ENCODE results near the gene ENOSF1.
"Not testable (repeated sequence)": the region's sequence is repeated elsewhere in the genome, so short reads cannot be mapped to it uniquely, and the experiment has no call there.

ENOSF1 gene

GRCh38 chr18:706405-706804, 6.0 kb downstream of the ENOSF1 start:
- DNase-seq = no peak

- DNase-seq = no peak
These were observed 9.0 kb downstream of the ENOSF1 start for GRCh38 chr18:703213-703967.

GRCh38 chr18:697800-698199, 14.6 kb downstream of the ENOSF1 start:
- no peak for DNase-seq

- DNase-seq = no peak
These were observed 15.4 kb downstream of the ENOSF1 start for GRCh38 chr18:697012-697411.

- DNase-seq = no peak
These were observed 18.8 kb downstream of the ENOSF1 start for GRCh38 chr18:693466-694187.

GRCh38 chr18:692824-693223, 19.6 kb downstream of the ENOSF1 start:
- DNase-seq = no peak

- no peak for DNase-seq
These were observed 24.1 kb downstream of the ENOSF1 start for GRCh38 chr18:688323-688722.

GRCh38 chr18:686339-687111, 25.9 kb downstream of the ENOSF1 start:
- no peak for DNase-seq

GRCh38 chr18:685438-685837, 27.0 kb downstream of the ENOSF1 start:
- no peak for DNase-seq

GRCh38 chr18:683531-683930, 28.9 kb downstream of the ENOSF1 start:
- no peak for DNase-seq

GRCh38 chr18:682833-683232, 29.6 kb downstream of the ENOSF1 start:
- DNase-seq = no peak

- not testable (repeated sequence) for DNase-seq
These were observed 30.0 kb downstream of the ENOSF1 start for GRCh38 chr18:682416-682815.

GRCh38 chr18:681985-682384, 30.4 kb downstream of the ENOSF1 start:
- no peak for DNase-seq

- DNase-seq = no peak
These were observed 32.0 kb downstream of the ENOSF1 start for GRCh38 chr18:680392-680791.

- DNase-seq = no peak
These were observed 32.9 kb downstream of the ENOSF1 start for GRCh38 chr18:679516-679915.

GRCh38 chr18:678482-679182, 33.8 kb downstream of the ENOSF1 start:
- no peak for DNase-seq

- no peak for DNase-seq
These were observed 34.5 kb downstream of the ENOSF1 start for GRCh38 chr18:677951-678381.

- DNase-seq = no peak
These were observed 35.3 kb downstream of the ENOSF1 start for GRCh38 chr18:677145-677544.

GRCh38 chr18:676736-677135, 35.7 kb downstream of the ENOSF1 start:
- no peak for DNase-seq

- DNase-seq = no peak
These were observed 36.4 kb downstream of the ENOSF1 start for GRCh38 chr18:676069-676468.

GRCh38 chr18:675307-675706, 37.1 kb downstream of the ENOSF1 start:
- DNase-seq = no peak

GRCh38 chr18:673769-674168, 38.7 kb downstream of the ENOSF1 start:
- DNase-seq = no peak

GRCh38 chr18:673317-673716, 39.1 kb downstream of the ENOSF1 start:
- DNase-seq = no peak

Data from NCI-H1417 treated with DMSO at 0.1 percent for 48 hours (cell line).